ENCODE measurements around the gene SKAP1.
"Not testable (repeated sequence)": the region's sequence is repeated elsewhere in the genome, so short reads cannot be mapped to it uniquely, and the experiment has no call there.

SKAP1 gene

DNA sequence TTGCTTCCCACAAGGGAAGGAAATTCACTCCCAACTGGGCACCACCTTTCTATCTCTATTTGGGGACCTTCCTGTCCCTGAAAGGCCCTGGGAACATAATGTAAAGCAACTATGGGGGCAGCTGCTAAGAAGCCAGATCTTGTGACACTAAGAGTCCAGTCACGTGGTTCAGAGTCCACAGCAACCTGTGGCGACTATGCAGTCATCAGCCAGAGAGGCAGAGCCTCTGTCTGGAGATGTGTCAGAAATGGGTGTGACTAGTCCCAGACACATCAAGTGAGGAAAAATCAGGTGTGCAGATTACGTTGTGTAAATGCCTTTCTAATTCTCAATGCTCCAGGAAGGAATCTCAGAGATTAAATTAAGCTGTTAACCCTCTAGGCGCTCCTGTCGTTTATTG is 26.6 kb upstream of the SKAP1 start:
- Histone ChIP-seq H3K4me3 (ENCODE audit: low read length) (peak overlapping the region; percentile 53), H3K4me2 (ENCODE audit: low read depth, low read length) (peak overlapping the region; percentile 98)

DNA sequence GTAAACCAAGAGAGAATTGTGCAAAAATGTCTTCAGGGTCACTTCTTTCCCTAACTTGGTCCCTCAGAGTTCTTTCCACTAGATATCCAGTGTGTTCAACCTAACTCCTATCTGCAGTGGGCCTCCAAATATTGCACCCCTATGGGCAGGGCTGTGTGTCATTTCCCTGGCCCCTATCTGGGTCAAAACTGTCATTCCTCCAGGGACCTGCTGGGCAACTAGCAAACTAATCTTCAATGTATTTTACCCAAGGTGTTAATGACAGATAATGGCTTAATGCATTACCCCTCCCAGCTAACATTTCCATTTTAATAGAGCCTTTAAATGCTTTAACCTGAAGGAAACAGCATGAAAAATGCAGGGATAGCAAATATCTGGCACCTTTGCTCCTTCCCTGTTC is 25.8 kb upstream of the SKAP1 start:
- no peaks in the 10 kb centered on the region for H3K79me2 ChIP-seq (ENCODE audit: low read length)
- H3F3A ChIP-seq (ENCODE audit: insufficient read depth, low read length), result peaks cover 51% of the 10 kb centered on the region
- H3K4me1 ChIP-seq (ENCODE audit: low read length), result peaks cover 90% of the 10 kb centered on the region
- no peaks in the 10 kb centered on the region for H3K9me3 ChIP-seq (replicated peaks; ENCODE audit: insufficient read depth, low read length)
- no peak for DNase-seq
- peak overlapping the region; percentile 87; the same call in 1 of the 2 replicates for H3K27ac ChIP-seq (ENCODE audit: low read length)
- H4K20me1 ChIP-seq (ENCODE audit: insufficient read depth, low read length), result no peaks in the 10 kb centered on the region
- no peak overlapping the region for H2AFZ ChIP-seq (ENCODE audit: low read length)
- H3K9ac ChIP-seq (ENCODE audit: low read length), result peak overlapping the region; percentile 69
- TF ChIP-seq CTCF (IDR thresholded peaks at IDR 0.05; ENCODE audit: low read length) (no peak), EZH2phosphoT487 (IDR thresholded peaks at IDR 0.05; ENCODE audit: low read length) (no peak), EZH2 (optimal IDR thresholded peaks at IDR 0.05; ENCODE audit: low read depth, low read length) (no peak)
- H3K4me3 ChIP-seq (ENCODE audit: low read length), result no peak overlapping the region
- H3K4me2 ChIP-seq (ENCODE audit: low read depth, low read length), result peak overlapping the region; percentile 98; the same call in 1 of the 2 replicates
- H3K36me3 ChIP-seq (replicated peaks; ENCODE audit: insufficient read depth, low read length), result no peaks in the 10 kb centered on the region
- H3K9me2 ChIP-seq (replicated peaks; ENCODE audit: insufficient read depth, low read length), result no peaks in the 10 kb centered on the region
- no peaks in the 10 kb centered on the region for H3K27me3 ChIP-seq (replicated peaks; ENCODE audit: insufficient read depth, low read length)

More for the DNA sequence above, 26.6 kb upstream of the SKAP1 start:
- Histone ChIP-seq H3K9me2 (replicated peaks; ENCODE audit: insufficient read depth, low read length) (no peaks in the 10 kb centered on the region), H3K9me3 (replicated peaks; ENCODE audit: insufficient read depth, low read length) (no peaks in the 10 kb centered on the region), H2AFZ (ENCODE audit: low read length) (peak overlapping the region; percentile 52), H3F3A (ENCODE audit: insufficient read depth, low read length) (peaks cover 44% of the 10 kb centered on the region), H3K9ac (ENCODE audit: low read length) (peak overlapping the region; percentile 69), H4K20me1 (ENCODE audit: insufficient read depth, low read length) (no peaks in the 10 kb centered on the region), H3K36me3 (replicated peaks; ENCODE audit: insufficient read depth, low read length) (no peaks in the 10 kb centered on the region), H3K4me1 (ENCODE audit: low read length) (peaks cover 83% of the 10 kb centered on the region), H3K27me3 (replicated peaks; ENCODE audit: insufficient read depth, low read length) (no peaks in the 10 kb centered on the region), H3K79me2 (ENCODE audit: low read length) (no peaks in the 10 kb centered on the region), H3K27ac (ENCODE audit: low read length) (peak overlapping the region; percentile 87)
- DNase-seq, result peak; percentile 84
- TF ChIP-seq EZH2 (optimal IDR thresholded peaks at IDR 0.05; ENCODE audit: low read depth, low read length) (no peak), CTCF (IDR thresholded peaks at IDR 0.05; ENCODE audit: low read length) (no peak), EZH2phosphoT487 (IDR thresholded peaks at IDR 0.05; ENCODE audit: low read length) (no peak)

DNA sequence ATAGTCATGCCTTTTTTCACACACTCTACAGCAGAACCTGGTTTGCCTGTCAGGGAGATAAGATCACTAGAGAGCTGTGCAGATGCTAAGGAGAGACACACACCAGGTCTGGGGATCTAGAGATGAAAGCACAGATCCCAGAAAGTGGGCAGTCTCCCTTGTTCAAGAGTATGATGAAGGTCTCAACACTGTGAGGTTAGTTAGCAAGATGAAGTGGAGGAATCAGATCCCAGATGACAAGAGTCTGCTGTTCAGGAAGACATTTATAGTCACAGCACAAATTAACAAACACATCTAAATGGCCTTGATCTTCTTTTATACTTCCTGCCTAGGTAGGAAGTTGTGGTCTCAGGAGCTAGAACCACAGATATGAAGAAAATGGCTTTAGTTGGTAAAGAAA is 23.4 kb upstream of the SKAP1 start:
- no peaks in the 10 kb centered on the region for H3K9me3 ChIP-seq (replicated peaks; ENCODE audit: insufficient read depth, low read length)
- no peaks in the 10 kb centered on the region for H3K79me2 ChIP-seq (ENCODE audit: low read length)
- DNase-seq, result peak; percentile 75
- H3K36me3 ChIP-seq (replicated peaks; ENCODE audit: insufficient read depth, low read length), result no peaks in the 10 kb centered on the region
- peak overlapping the region; percentile 70 for H2AFZ ChIP-seq (ENCODE audit: low read length)
- H4K20me1 ChIP-seq (ENCODE audit: insufficient read depth, low read length), result no peaks in the 10 kb centered on the region
- peak overlapping the region; percentile 92 for H3K27ac ChIP-seq (ENCODE audit: low read length)
- no peaks in the 10 kb centered on the region for H3K27me3 ChIP-seq (replicated peaks; ENCODE audit: insufficient read depth, low read length)
- H3K4me1 ChIP-seq (ENCODE audit: low read length), result peaks cover 77% of the 10 kb centered on the region
- H3F3A ChIP-seq (ENCODE audit: insufficient read depth, low read length), result peaks cover 38% of the 10 kb centered on the region
- no peak overlapping the region for H3K4me3 ChIP-seq (ENCODE audit: low read length)
- TF ChIP-seq EZH2 (optimal IDR thresholded peaks at IDR 0.05; ENCODE audit: low read depth, low read length), result no peak
- TF ChIP-seq EZH2phosphoT487 (IDR thresholded peaks at IDR 0.05; ENCODE audit: low read length), result no peak
- peak overlapping the region; percentile 53 for H3K9ac ChIP-seq (ENCODE audit: low read length)
- H3K9me2 ChIP-seq (replicated peaks; ENCODE audit: insufficient read depth, low read length), result no peaks in the 10 kb centered on the region
- H3K4me2 ChIP-seq (ENCODE audit: low read depth, low read length), result peak overlapping the region; percentile 66

GRCh38 chr17:48451489-48451888 is 21.5 kb upstream of the SKAP1 start:
- no peak overlapping the region for H2AFZ ChIP-seq (ENCODE audit: low read length)
- no peaks in the 10 kb centered on the region for H4K20me1 ChIP-seq (ENCODE audit: insufficient read depth, low read length)
- no peaks in the 10 kb centered on the region for H3K36me3 ChIP-seq (replicated peaks; ENCODE audit: insufficient read depth, low read length)

GRCh38 chr17:48449335-48449734 is 19.3 kb upstream of the SKAP1 start:
- H3K4me2 ChIP-seq (ENCODE audit: low read depth, low read length); H4K20me1 ChIP-seq (ENCODE audit: insufficient read depth, low read length); H3K9me3 ChIP-seq (replicated peaks; ENCODE audit: insufficient read depth, low read length); H3K9ac ChIP-seq (ENCODE audit: low read length); H2AFZ ChIP-seq (ENCODE audit: low read length); H3K36me3 ChIP-seq (replicated peaks; ENCODE audit: insufficient read depth, low read length); H3K9me2 ChIP-seq (replicated peaks; ENCODE audit: insufficient read depth, low read length); H3K27ac ChIP-seq (ENCODE audit: low read length); H3K4me3 ChIP-seq (ENCODE audit: low read length); H3K27me3 ChIP-seq (replicated peaks; ENCODE audit: insufficient read depth, low read length); H3K79me2 ChIP-seq (ENCODE audit: low read length); DNase-seq: not testable (repeated sequence)
- Histone ChIP-seq H3F3A (ENCODE audit: insufficient read depth, low read length) (peaks cover 29% of the 10 kb centered on the region), H3K4me1 (ENCODE audit: low read length) (peaks cover 39% of the 10 kb centered on the region)

More at GRCh38 chr17:48451489-48451888, 21.5 kb upstream of the SKAP1 start:
- Histone ChIP-seq H3K4me2 (ENCODE audit: low read depth, low read length) (peak overlapping the region; percentile 31), H3K9me2 (replicated peaks; ENCODE audit: insufficient read depth, low read length) (no peaks in the 10 kb centered on the region), H3K9ac (ENCODE audit: low read length) (peak overlapping the region; percentile 9; the same call in 1 of the 2 replicates), H3K4me1 (ENCODE audit: low read length) (peaks cover 60% of the 10 kb centered on the region), H3K9me3 (replicated peaks; ENCODE audit: insufficient read depth, low read length) (no peaks in the 10 kb centered on the region), H3K4me3 (ENCODE audit: low read length) (no peak overlapping the region), H3K27ac (ENCODE audit: low read length) (peak overlapping the region; percentile 92), H3F3A (ENCODE audit: insufficient read depth, low read length) (peaks cover 31% of the 10 kb centered on the region), H3K79me2 (ENCODE audit: low read length) (no peaks in the 10 kb centered on the region), H3K27me3 (replicated peaks; ENCODE audit: insufficient read depth, low read length) (no peaks in the 10 kb centered on the region)
- no peak for TF ChIP-seq EZH2 (optimal IDR thresholded peaks at IDR 0.05; ENCODE audit: low read depth, low read length)
- no peak for TF ChIP-seq CTCF (IDR thresholded peaks at IDR 0.05; ENCODE audit: low read length)
- TF ChIP-seq EZH2phosphoT487 (IDR thresholded peaks at IDR 0.05; ENCODE audit: low read length), result no peak
- DNase-seq, result peak; percentile 89
